Activated CD4-positive, alpha-beta T cell treated with anti-CD3 and anti-CD28 coated beads for 4 hours (primary cell): ENCODE measurements around the gene NIF3L1.
A peak's percentile ranks its signal among the peaks of the same experiment; 100 is the strongest.

ENCODE experiments used
- DNase-seq, 2 donors: peaks; one replicate each; pipeline ENCODE4 v3.0.0-alpha.2; 2020

Gene NIF3L1, protein sequence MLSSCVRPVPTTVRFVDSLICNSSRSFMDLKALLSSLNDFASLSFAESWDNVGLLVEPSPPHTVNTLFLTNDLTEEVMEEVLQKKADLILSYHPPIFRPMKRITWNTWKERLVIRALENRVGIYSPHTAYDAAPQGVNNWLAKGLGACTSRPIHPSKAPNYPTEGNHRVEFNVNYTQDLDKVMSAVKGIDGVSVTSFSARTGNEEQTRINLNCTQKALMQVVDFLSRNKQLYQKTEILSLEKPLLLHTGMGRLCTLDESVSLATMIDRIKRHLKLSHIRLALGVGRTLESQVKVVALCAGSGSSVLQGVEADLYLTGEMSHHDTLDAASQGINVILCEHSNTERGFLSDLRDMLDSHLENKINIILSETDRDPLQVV

DNA sequence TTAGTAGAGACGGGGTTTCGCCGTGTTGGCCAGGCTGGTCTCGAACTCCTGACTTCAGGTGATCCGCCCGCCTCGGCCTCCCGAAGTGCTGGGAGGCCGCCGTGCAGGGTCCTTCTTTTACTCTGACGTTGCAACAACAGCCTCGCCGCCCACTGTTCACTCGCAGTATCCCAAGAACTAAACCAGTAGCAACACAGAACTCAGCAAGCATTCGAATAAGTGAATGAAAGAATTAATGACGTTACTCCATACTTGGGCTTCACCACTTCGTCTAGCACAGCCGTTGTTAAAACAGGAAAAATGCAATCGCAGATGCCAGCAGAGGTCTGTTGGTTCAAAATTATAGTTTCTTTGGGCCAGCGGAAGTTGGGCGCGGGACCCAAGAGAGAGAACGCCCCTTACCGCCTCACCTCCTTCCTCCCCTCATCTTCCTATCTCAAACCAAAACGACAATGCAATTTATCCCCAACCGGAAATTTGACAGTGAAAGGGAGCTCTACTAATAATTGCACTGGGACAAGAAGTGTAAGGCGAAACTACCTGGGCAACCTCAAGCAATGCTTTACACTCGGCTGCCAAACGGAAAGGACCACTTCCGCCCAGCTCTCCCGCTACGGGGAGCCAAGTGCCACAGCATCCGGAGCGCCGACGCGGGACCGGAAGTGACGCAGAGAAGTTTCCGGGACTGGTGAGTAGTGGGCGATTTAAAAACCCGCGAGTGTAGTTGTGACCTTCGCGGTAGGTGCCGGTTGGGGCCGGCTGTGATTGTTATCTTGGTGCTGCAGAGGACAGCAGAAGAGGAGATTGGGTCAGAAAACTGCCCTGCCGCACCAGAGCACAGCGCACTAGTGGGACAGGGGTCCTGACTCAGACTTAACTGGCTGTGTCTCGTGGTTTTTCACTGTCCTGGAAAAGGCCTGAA, at the start of gene NIF3L1, which contains the start of gene PPIL3:
NIF3L1 (plus strand) TSS at position 668 of the 922 bp plus-strand sequence. CDS start 2,573 bp downstream, outside the sequence.
PPIL3 (minus strand) TSS at position 374 of the 922 bp plus-strand sequence. CDS start 1,462 bp downstream, outside the sequence.
- DNase-seq: peak; percentile 96

DNA sequence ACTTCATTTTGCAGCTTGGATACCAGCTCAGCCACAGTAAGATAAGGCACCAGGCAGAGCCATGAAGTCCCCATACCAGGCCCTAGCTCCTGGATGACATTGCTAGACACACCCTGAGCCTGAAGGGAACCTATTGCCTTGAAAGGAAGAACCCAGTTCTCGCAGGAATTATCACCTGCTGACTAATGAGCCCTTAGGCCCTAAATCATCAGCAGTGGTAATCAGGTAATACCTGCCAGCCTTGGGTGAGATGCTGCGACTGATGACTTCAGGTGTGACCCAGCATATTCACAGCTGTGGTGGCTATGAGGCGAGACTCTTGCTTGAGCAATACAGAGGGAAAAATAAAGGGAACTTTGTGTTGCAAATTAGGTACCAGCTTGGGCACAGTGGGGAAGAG, 49.7 kb upstream of the NIF3L1 start:
- no peak for DNase-seq

DNA sequence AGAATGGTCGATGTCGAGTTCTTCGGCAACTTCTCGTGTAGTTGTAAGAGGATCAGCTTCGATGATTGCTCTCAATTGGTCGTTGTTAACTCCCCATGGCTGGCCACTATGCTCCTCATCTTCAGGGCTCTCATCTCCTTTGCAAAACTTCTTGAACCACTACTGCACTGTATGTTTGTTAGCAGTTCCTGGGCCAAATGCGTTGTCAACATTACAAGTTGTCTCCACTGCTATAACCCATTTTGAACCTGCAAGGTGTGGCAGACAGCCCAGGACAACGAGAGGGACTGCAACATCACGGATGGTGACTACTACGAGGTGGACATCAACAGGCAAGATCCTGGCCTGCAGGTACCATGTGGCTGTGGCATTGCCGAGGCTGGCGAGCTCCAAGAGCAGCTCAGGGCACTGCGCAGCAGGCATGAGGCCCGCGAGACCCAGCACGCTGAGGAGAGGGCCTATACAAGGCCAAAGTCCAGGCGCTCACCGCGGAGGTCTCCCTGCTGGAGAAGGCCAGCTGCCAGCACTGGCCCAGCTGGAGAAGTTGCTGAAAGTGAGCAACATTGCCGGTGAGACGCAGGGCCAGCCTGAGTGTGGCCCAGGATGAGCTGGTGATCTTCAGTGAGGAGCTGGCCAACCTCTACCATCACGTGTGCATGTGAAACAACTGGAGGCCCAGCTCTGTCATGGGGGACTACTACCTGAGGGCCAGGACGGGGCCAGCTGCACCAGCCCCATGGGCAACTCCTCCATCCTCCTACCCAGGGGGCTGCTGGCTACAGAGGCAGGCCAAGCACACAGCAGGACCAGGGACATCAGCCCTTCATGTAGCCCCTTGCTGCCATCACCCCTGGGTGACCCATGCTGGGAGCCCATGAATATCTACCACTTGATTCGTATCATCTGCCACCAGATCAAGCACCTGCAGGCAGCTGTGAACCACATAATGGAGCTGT, 44.9 kb upstream of the NIF3L1 start:
- no peak for DNase-seq

DNA sequence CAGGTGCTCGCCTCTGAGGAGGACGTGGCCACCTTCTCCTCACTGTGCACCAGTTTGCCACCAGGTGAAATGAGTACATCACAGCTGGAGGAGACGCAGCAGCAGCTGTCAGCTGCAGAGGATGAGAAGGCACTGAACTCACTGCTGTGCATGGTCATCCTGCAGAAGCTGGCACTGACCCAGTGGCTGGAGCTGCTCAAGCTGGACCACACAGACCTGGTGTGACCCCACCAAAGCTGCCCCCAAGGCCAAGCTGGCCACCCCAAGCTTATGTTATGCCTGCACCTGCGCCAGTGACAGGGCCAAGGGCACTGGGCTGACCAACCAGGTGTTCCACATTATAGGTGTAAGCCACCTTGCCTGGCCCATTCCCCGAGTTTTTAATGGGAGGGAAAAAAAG, 44.0 kb upstream of the NIF3L1 start:
- no peak for DNase-seq

DNA sequence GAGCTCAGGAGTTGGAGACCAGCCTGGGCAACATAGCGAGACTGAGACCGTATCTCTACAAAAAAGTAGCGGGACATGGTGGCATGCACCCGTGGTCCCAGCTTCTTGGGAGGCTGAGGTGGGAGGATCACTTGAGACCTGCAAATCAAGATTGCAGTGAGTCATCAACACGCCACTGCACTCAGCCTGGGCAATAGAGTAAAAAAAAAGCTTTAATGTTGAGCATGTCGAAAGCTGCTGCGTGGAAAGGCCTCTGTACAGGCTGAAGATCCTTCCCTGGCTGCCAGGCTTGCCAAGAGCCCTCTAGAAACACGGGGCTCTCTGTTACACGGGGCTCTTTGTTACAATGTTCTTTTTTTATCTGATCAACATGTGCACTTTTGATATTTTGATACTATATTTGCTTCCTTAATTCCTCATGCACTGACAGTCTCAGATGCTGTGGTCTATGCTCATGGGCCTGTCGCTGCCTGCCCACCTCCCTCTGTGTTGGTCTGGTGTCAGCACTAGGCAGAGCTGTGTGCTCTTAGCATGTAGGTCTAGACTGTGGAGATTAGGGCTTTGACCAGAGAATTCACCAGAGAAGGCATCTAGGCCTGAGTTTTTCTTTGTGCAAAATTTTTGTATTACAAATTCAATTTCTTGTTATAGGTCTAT, 43.4 kb upstream of the NIF3L1 start:
- no peak for DNase-seq

DNA sequence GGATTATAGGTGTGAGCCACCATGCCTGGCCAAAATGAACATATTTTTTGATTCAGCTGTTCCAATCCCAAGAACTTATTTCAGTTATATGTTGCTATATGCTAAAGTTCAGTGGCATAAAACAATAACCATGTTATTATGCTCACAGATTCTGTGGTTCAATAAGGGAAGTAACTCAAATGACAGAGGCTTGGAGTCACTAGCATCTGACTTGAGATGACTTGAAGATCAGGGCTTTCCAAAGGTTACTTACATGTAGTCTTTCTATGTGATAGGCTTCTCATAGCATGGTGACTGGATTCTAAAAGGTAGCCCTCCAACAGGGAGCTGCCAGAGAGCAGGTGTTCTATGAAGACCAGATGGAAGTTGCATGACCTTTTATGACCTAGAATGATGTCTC, 41.9 kb upstream of the NIF3L1 start:
- no peak for DNase-seq

DNA sequence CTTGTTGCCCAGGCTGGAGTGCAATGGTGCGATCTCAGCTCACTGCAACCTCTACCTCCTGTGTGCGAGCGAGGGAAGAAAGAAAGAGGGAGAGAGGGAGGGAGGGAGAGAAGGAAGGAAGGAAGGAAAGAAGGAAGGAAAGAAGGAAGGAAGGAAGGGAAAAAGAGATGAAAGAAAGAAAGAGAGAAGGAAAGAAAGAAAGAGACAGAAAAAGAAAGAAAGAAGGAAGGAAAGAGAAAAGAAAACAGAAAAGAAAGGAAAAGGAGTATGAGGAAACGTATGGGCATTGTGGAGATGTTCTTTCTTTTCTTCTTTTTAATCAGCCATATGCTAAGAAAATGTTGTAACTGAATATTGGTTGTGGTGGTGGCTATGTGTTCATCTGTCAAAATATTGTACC, 41.2 kb upstream of the NIF3L1 start:
- no peak for DNase-seq

DNA sequence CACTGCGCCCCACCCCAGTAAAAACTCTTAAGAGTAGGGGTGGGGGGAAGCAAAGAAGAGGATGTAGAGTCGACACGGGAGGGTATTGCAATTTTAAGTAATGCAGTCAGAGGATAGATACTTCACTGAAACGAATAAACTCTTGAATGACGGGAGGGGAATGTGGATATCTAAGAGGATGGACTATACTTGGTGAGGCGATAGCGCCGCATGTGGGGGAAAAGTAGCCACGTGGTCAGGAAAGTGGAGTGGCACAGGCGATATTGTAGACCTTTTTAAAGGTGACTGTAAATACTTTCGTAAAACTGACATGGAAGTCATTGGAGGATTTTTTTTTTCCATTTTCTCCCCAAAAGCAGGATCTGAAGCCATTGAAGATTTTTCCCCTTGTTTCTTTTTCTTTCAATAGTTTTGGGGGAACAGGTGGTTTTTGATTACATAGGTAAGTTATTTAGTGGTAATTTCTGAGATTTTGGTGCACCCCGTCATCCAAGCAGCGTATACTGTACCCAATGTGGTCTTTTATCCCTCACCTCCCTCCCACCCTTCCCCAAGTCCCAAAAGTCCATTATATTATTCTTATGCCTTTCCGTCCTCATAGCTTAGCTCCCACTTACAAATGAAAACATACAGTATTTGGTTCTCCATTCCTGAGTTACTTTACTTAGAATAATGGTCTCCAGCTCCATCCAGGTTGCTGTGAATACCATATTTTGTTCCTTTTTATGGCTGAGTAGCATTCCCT, 38.5 kb upstream of the NIF3L1 start:
- no peak for DNase-seq

DNA sequence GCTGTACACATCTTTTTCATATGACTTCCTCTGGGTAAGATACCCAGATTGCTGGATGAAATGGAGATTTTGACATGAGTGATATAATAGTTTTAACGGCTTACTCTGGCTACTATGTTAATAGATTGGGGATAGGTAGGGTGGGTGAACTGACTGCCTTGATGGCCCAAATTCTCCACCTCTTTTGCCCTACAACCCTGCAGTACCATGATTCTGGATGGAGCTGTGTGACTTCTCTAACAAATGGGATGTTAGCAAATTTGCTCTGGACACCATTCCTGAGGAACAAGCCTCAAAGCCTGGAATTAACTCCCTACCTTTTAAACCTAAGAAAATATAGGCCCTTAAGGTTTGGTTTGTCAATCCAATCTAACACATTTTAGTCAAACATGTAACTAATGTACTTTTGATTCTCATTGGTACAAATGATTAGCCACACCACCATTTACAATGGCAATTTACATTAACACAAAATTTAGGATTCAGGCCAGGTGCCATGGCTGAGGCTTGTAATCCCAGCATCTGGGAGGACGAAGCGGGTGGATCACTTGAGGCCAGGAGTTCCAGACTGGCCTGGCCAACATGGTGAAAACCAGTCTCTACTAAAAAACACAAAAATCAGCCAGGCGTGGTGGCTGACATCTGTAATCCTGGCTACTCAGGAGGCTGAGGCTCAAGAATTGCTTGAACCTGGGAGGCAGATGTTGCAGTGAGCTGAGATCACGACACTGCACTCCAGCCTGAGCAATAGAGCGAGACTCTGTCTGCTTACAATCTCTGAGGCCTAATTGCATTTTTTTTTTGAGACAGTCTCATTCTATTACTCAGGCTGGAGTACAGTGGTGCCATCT, 37.5 kb upstream of the NIF3L1 start:
- no peak for DNase-seq

DNA sequence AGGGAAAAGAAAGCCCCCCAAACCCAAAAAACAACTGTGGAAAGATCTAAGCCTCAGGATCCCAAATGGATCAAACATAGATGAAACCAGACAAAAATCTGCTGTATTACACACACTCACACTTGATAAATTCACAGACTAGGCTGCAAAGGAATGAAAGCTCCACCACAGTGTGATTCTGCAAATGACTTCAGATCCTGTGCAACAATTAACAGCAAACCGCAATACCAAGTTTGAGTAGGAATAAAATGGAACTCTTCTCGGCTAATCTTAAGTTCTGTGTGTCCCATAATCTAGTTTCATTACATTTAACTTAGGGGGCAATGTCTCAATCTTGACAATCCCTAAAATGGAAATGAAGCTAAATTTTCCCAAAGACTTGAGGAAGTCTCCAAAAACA, 36.6 kb upstream of the NIF3L1 start:
- DNase-seq: no peak

DNA sequence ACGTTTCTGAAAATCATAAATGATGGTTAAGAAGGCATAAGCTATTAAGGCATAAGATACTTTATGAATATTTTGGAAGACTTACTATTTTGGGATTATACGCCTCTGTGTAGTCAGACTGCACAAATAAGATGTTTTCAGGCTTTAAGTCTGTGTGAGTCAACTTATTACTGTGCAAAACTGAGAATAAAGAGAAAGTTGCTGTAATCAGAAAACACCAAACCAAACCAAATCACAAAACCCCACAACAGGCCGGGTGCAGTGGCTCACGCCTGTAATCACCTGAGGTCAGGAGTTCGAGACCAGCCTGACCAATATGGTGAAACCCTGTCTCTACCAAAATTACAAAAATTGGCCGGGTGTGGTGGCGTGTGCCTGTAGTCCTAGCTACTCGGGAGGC, 32.4 kb upstream of the NIF3L1 start:
- no peak for DNase-seq

DNA sequence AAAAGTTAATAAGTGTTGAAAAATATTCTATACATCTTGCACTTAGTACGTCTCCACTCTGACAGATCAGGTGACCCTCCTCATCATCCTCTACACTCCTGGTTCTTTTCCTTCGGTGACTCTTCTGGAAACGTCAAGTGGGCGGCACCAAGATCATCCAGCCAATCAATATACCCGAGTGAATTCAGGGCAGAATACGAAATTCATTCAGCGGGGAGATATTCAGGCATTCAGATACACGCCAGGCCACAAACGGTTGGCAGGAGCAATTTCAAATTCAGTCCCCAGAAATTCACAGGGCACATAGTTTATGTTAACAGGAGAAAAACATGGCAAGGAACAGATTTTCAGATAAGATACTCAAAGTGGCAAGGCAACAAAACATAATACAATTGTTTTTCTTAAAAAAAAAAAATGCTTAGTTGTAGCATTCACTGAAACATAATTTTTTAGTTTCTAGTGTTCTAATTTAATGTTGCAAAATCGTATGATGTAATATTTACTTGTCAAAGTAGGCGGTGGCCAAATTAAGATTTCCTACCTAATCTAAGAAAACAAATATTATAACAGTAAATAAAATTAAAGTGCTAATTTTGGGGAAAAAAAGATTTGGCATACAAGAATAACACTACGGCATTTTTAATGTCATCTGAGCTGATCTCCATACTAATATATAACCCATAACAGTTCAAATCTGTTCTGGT, 28.9 kb upstream of the NIF3L1 start:
- no peak for DNase-seq

DNA sequence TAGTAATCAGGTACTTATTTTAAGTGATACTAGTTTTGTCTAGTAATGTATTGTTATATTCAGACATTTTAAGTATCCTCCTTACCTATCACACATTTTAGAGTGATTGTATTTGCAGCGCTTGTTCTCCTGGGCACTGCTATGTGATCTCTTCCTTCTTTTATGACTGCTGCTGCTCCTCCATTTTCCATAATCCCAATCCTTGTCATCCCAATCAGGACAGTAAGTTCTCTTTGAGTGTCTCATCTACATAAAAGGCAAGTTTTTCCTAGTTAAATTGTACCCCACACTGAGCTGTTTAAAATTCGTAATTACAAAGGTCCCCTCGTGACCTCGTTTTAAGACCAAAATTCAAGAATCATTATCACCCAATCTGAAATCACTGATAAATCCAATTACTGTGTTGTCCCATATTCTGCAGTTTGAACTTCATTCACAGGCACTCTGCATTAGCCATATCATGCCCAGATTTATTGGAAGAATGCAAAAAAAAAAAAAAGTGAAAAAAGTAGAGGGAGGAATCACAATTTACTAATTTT, 27.5 kb upstream of the NIF3L1 start:
- no peak for DNase-seq

DNA sequence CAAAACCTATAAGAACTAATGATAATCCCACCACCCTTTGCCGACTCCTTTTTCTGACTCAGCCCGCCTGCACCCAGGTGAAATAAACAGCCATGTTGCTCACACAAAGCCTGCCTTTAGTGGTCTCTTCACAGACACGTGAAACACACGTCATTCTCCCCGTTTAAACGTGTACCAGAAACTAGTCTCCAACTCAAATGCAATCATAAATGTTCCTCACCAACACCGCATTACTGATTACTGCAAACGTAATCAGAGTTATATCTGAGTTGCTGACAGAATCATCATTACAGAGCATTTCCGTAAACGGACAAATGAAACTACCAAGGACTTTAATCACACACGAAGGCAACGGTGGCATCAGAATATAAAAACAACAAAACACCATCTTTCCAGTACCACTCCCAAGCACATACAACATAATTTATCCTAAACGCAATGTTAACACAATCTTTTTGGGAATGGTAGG, 26.6 kb upstream of the NIF3L1 start:
- DNase-seq: peak; percentile 54 to 65

DNA sequence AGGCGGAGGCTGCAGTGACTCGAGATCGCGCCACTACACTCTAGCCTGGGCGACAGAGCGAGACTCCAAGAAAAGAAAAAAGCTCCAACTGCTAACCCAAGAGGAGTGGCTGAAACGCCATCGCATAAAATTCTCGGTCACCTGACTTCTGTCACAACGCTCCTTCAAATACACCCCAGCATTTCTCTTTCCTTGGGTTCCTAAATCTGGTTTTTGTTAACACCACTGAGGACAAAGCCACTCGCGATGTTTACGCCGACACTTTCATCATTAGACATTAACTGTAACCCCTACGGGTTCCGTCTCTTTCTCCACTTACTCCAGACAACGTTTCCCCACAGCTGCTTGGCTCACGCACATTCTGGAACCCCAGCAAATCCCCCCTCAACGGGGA, 25.4 kb upstream of the NIF3L1 start:
- DNase-seq: no peak

DNA sequence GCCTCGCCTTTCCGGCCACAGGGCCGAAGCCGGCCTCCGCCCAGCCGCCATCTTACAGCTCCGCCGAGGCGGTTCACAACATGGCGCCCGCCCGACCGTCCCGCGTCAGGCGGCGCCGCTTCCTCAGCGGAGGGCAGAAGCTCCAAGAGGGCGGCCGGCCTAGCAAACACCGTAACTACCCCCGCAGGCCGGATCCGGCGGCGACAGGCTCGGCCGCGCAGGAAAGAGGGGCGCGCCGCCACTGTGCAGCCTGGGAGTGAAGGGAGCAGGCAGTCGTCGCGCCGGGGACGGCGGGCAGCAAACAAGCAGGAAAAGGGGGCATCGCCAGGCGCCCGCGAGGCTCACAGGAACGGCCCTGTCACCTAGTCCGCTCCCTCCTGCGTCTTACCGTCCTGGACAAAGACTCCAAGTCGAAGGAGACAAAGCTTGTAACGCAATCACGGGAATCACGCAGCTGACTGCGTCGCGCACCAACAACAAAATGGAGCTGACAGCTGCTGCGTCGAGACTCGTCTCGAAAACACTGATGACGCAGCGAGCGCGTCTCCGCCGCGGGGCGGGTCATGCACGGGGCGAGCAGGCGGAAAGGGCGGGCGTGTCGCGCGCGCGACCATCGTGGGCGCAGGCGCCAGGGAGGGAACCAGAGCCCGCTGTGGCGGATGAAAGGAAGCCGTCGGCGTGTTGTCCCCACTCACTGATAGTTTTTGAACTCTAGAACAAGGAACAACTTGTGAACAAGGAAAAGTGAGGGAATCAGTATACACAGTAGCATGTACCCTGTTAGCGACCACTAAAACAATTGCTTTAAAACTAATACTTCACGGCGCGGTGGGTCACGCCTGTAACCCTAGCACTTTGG, 24.8 kb upstream of the NIF3L1 start, which contains the start of gene CLK1:
CLK1 (minus strand) TSS at position 483 of the 859 bp plus-strand sequence. CDS start 2,796 bp downstream, outside the sequence.
- peak; percentile 93 to 96 for DNase-seq

DNA sequence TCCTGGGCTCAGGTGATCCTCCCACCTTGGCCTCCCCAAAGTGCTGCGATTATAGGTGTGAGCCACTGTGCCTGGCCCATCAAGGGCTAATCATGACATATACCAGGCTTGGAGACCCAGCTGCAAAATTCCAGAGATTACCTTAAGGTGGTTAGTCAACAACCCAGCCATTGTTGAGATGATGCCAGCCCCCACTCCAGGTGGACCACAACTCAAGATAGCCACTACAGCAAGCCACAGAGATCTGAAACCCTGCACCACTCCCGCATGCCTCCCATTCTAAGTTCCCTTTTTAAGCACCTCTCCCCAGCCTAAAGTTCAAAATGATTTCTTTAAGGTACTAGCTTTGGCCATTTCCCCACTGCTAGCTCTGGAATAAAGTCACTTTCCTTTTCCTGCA, 20.2 kb upstream of the NIF3L1 start:
- DNase-seq: no peak

DNA sequence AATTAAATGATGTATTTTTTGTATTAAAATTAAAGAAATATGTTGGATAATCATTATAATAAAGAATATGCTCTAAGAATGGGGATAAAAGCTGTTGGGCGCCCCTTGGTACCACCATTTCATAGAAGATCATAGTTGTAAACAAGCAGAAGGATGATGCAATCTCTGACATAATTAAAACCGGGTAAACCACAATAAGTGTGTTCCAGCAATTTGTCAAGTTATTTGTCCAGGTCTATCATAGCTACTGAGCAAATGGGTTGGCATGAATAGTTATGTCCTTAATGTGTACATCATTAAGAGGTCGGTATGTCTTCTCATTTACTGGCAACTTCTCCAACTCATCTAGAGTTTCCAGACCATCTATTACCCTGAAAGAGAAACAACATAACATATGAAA, 18.0 kb upstream of the NIF3L1 start:
- DNase-seq: no peak
